GM12872 (cell line): Measurements from ENCODE around the gene POU4F2.

Experiments used
- CTCF ChIP-seq: IDR thresholded peaks from 3 replicates; pipeline ENCODE4 v1.5.1; 2011; ENCODE audit warnings: low read depth, mild to moderate bottlenecking, low read length, moderate library complexity; ENCODE audit not compliant: insufficient read depth

Gene POU4F2

GRCh38 chr4:146637621-146638332 is 916 bp upstream of the POU4F2 start:
- no peak for TF ChIP-seq CTCF

- TF ChIP-seq CTCF, result no peak
Observed at GRCh38 chr4:146638333-146638785, 334 bp upstream of the POU4F2 start.

GRCh38 chr4:146639506-146639932 is 826 bp downstream of the POU4F2 start:
- no peak for TF ChIP-seq CTCF

- no peak for TF ChIP-seq CTCF
Observed at GRCh38 chr4:146640021-146640464, 1.4 kb downstream of the POU4F2 start.

GRCh38 chr4:146640465-146641061 is 1.9 kb downstream of the POU4F2 start:
- no peak for TF ChIP-seq CTCF

GRCh38 chr4:146641762-146642161 is 3.1 kb downstream of the POU4F2 start:
- TF ChIP-seq CTCF, result no peak

- no peak for TF ChIP-seq CTCF
Observed at GRCh38 chr4:146643812-146644401, 5.2 kb downstream of the POU4F2 start.
